ENCODE measurements around the gene SPATA2.

SPATA2 gene

GRCh38 chr20:49935746-49936152 lies 20.4 kb upstream of the SPATA2 start:
- DNase-seq (ENCODE audit: low read depth), result no peak

GRCh38 chr20:49929142-49929494 lies 13.8 kb upstream of the SPATA2 start:
- no peak for DNase-seq (ENCODE audit: low read depth)

GRCh38 chr20:49928411-49929141 lies 13.2 kb upstream of the SPATA2 start:
- peak; percentile 66 for DNase-seq (ENCODE audit: low read depth)

- DNase-seq (ENCODE audit: low read depth), result no peak
These were observed 10.6 kb upstream of the SPATA2 start for GRCh38 chr20:49925901-49926454.

- DNase-seq (ENCODE audit: low read depth), result no peak
These were observed 8.9 kb upstream of the SPATA2 start for GRCh38 chr20:49924247-49924646.

GRCh38 chr20:49919461-49919860 lies 4.1 kb upstream of the SPATA2 start:
- DNase-seq (ENCODE audit: low read depth), result no peak

GRCh38 chr20:49919009-49919408 lies 3.7 kb upstream of the SPATA2 start:
- no peak for DNase-seq (ENCODE audit: low read depth)

GRCh38 chr20:49918446-49918845 lies 3.1 kb upstream of the SPATA2 start:
- no peak for DNase-seq (ENCODE audit: low read depth)

GRCh38 chr20:49916146-49917002 lies 1.0 kb upstream of the SPATA2 start:
- DNase-seq (ENCODE audit: low read depth), result no peak

- DNase-seq (ENCODE audit: low read depth), result no peak
These were observed 280 bp downstream of the SPATA2 start for GRCh38 chr20:49915118-49915379.

GRCh38 chr20:49914310-49915117 lies 815 bp downstream of the SPATA2 start:
- no peak for DNase-seq (ENCODE audit: low read depth)

GRCh38 chr20:49913399-49914047 lies 1.8 kb downstream of the SPATA2 start:
- no peak for DNase-seq (ENCODE audit: low read depth)

GRCh38 chr20:49910340-49910706 lies 5.0 kb downstream of the SPATA2 start:
- DNase-seq (ENCODE audit: low read depth), result no peak

GRCh38 chr20:49909499-49910339 lies 5.6 kb downstream of the SPATA2 start:
- no peak for DNase-seq (ENCODE audit: low read depth)

GRCh38 chr20:49908258-49908565 lies 7.1 kb downstream of the SPATA2 start:
- DNase-seq (ENCODE audit: low read depth), result no peak

- DNase-seq (ENCODE audit: low read depth), result no peak
These were observed 7.7 kb downstream of the SPATA2 start for GRCh38 chr20:49907405-49908257.

GRCh38 chr20:49906615-49907154 lies 8.6 kb downstream of the SPATA2 start:
- no peak for DNase-seq (ENCODE audit: low read depth)

GRCh38 chr20:49906101-49906604 lies 9.2 kb downstream of the SPATA2 start:
- no peak for DNase-seq (ENCODE audit: low read depth)

GRCh38 chr20:49905415-49906091 lies 9.8 kb downstream of the SPATA2 start:
- no peak for DNase-seq (ENCODE audit: low read depth)
